Measurements from ENCODE around the gene PER3. TPM values are rescaled to one million over a fixed set of nuclear protein-coding genes. Genes with fewer than 3 reads are reported as not detected.

The PER3 gene
- total RNA-seq, 1 experiment from 2014 or later, result 9.0 TPM

DNA sequence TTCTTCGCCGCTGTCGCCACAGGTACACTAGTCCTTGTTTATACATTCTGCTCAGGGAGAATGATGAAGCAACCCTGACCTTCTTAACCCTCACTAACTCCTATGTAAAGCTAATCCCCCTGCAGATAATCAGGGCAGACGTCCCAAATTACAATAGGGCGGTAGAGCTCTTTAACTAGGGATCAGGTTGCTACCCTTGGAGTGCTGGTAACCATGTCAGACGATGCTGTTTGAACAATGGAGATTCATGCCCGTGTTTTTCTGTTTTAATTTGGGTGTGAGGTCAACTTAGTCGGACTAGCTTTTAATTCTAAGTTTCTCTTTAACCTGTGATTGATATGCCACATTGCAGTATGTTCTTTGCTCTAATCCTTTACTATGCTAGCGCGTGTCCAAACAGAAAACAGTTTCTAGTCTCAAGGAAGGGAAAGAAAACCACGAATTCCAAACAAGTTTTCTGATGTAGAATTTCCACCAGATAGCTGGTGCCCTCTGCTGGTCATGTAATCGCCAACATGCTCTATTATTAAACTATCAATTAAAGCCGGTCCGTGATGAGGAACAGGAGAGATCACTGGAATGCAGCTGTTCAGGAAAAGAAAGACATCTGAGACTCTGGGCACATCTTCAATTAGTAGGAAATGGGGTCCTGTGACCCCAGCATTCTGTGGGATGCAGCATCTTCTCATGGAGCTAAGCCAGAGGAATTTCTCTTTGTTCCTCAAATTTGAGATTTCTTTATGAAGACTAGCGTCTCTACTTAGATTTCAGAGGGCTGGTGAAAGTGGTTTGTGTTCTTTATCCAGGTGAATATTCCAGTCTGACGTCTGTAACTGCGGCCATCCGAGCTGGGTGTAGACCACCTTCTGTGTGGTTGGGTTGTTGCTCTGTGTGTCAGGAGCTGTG, 31.3 kb upstream of the PER3 start:
- Mint-ChIP-seq H3K9me3 (no peaks in the 10 kb centered on the region; a peak in 1 of 5 replicates), H3K4me1 (peaks cover 15 to 28% of the 10 kb centered on the region in 2 experiments), H3K36me3 (ENCODE audit: insufficient read depth in 1 of 3, low read depth in 3 of 3) (peaks cover 0 to 8% (median 0%) of the 10 kb centered on the region in 3 experiments; a peak in 3 of 7 replicates), H3K4me3 (peak overlapping the region; percentile 60 to 64), H3K27ac (peak overlapping the region; percentile 32 to 97 (median 93); a peak in 5 of 7 replicates), H3K27me3 (ENCODE audit: low read depth) (no peaks in the 10 kb centered on the region)
- H3K4ac ChIP-seq (ENCODE audit: low read depth, low read length), result no peak overlapping the region
- TF ChIP-seq, protein P1, sequence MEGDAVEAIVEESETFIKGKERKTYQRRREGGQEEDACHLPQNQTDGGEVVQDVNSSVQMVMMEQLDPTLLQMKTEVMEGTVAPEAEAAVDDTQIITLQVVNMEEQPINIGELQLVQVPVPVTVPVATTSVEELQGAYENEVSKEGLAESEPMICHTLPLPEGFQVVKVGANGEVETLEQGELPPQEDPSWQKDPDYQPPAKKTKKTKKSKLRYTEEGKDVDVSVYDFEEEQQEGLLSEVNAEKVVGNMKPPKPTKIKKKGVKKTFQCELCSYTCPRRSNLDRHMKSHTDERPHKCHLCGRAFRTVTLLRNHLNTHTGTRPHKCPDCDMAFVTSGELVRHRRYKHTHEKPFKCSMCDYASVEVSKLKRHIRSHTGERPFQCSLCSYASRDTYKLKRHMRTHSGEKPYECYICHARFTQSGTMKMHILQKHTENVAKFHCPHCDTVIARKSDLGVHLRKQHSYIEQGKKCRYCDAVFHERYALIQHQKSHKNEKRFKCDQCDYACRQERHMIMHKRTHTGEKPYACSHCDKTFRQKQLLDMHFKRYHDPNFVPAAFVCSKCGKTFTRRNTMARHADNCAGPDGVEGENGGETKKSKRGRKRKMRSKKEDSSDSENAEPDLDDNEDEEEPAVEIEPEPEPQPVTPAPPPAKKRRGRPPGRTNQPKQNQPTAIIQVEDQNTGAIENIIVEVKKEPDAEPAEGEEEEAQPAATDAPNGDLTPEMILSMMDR (conservative IDR thresholded peaks at IDR 0.05), result peak; percentile 89
- H3K9me3 ChIP-seq (ENCODE audit: control insufficient read depth, low read depth, low read length), result no peaks in the 10 kb centered on the region
- no peak overlapping the region for H3K27ac ChIP-seq (ENCODE audit: insufficient read length, low read depth, low read length)
- H3K79me1 ChIP-seq (ENCODE audit: insufficient read depth, low read depth, low read length, poor library complexity, severe bottlenecking), result no peaks in the 10 kb centered on the region
- no peak overlapping the region for H3K56ac ChIP-seq (ENCODE audit: insufficient read length, low read depth, low read length)
- no peaks in the 10 kb centered on the region for H3K27me3 ChIP-seq (ENCODE audit: insufficient read depth, low read length)
- no peak overlapping the region for H3K23ac ChIP-seq (ENCODE audit: insufficient read length, low read depth, low read length)
- H4K20me1 ChIP-seq (ENCODE audit: control insufficient read depth, insufficient read depth, insufficient read length), result no peaks in the 10 kb centered on the region
- no peak overlapping the region for H2BK20ac ChIP-seq (ENCODE audit: low read depth, low read length, poor library complexity, severe bottlenecking)
- H2AK5ac ChIP-seq (ENCODE audit: insufficient read length, low read length), result no peak overlapping the region
- no peak overlapping the region for H4K5ac ChIP-seq (ENCODE audit: insufficient read length, low read depth, low read length)
- peak overlapping the region; percentile 54 for H3K4me2 ChIP-seq (ENCODE audit: insufficient read depth, insufficient read length, low read length)
- H2AFZ ChIP-seq (ENCODE audit: low read length), result no peak overlapping the region
- no peak overlapping the region for H4K91ac ChIP-seq (ENCODE audit: insufficient read length, low read depth, low read length)
- peaks cover 5% of the 10 kb centered on the region; the same call in 1 of the 2 replicates for H3K4me1 ChIP-seq (ENCODE audit: insufficient read depth, low read length)
- no CpG with 5 or more reads among the region's 18 CpGs for WGBS (ENCODE audit: extremely low coverage, insufficient read length, low lambda C conversion rate)
- no peak overlapping the region for H2BK12ac ChIP-seq (ENCODE audit: insufficient read length, low read depth, low read length)
- H2BK15ac ChIP-seq (ENCODE audit: low read depth, low read length), result no peak overlapping the region
- no peak overlapping the region for H2BK120ac ChIP-seq (ENCODE audit: low read depth, low read length, poor library complexity, severe bottlenecking)
- H3K14ac ChIP-seq (ENCODE audit: insufficient read depth, low read length), result no peak overlapping the region
- H2BK5ac ChIP-seq (ENCODE audit: insufficient read length, low read length), result no peak overlapping the region
- no peak overlapping the region for H3K9ac ChIP-seq (ENCODE audit: extremely low read depth, insufficient read length, low read length)
- H3T11ph ChIP-seq (ENCODE audit: low read length), result no peak overlapping the region
- H3K79me2 ChIP-seq (ENCODE audit: insufficient read depth, low read length), result no peaks in the 10 kb centered on the region
- no peak overlapping the region for H3K18ac ChIP-seq (ENCODE audit: insufficient read length, low read depth, low read length)
- peak; percentile 48 for DNase-seq
- H4K8ac ChIP-seq (replicated peaks; ENCODE audit: insufficient read length, low read depth, low read length), result no peak overlapping the region
- no peaks in the 10 kb centered on the region for H3K23me2 ChIP-seq (ENCODE audit: insufficient read length, low read depth, low read length, poor library complexity, severe bottlenecking)

Data from H9 (cell line).